DMS 273 treated with DMSO at 0.1 percent for 48 hours (cell line): ENCODE measurements around the gene MSL1.

ENCODE experiments used
- DNase-seq: peaks from one replicate; lab custom pipeline; 2025; lab: John Stamatoyannopoulos, UW

Gene MSL1

GRCh38 chr17:40121181-40122135, at the start of gene MSL1:
TSS of gene MSL1 (plus strand) at chr17:40121971. CDS start at chr17:40122613, 642 bp downstream.
- no peak for DNase-seq

- DNase-seq: peak; percentile 89
Observed at GRCh38 chr17:40072040-40072734, 49.6 kb upstream of the MSL1 start.

- DNase-seq: no peak
Observed at GRCh38 chr17:40072735-40073346, 48.9 kb upstream of the MSL1 start.

- no peak for DNase-seq
Observed at GRCh38 chr17:40073454-40074174, 48.2 kb upstream of the MSL1 start.

- no peak for DNase-seq
Observed at GRCh38 chr17:40074175-40074512, 47.6 kb upstream of the MSL1 start.

- no peak for DNase-seq
Observed at GRCh38 chr17:40074871-40075200, 46.9 kb upstream of the MSL1 start.

GRCh38 chr17:40075201-40075941, 46.4 kb upstream of the MSL1 start:
- no peak for DNase-seq

GRCh38 chr17:40075942-40076498, 45.8 kb upstream of the MSL1 start:
- no peak for DNase-seq

- DNase-seq: no peak
Observed at GRCh38 chr17:40076591-40076990, 45.2 kb upstream of the MSL1 start.

- DNase-seq: no peak
Observed at GRCh38 chr17:40079545-40079944, 42.2 kb upstream of the MSL1 start.

- DNase-seq: no peak
Observed at GRCh38 chr17:40084477-40084876, 37.3 kb upstream of the MSL1 start.

- DNase-seq: no peak
Observed at GRCh38 chr17:40086150-40087044, 35.4 kb upstream of the MSL1 start.

- no peak for DNase-seq
Observed at GRCh38 chr17:40087049-40087794, 34.5 kb upstream of the MSL1 start.

GRCh38 chr17:40087903-40088718, 33.7 kb upstream of the MSL1 start:
- no peak for DNase-seq

GRCh38 chr17:40089077-40089895, 32.5 kb upstream of the MSL1 start:
- DNase-seq: no peak

GRCh38 chr17:40090237-40091119, 31.3 kb upstream of the MSL1 start:
- no peak for DNase-seq
